Glutamatergic neuron (in vitro differentiated cells): ENCODE measurements around the gene SLC26A6. TPM values are rescaled to one million over a fixed set of nuclear protein-coding genes. Genes with fewer than 3 reads are reported as not detected.

Source experiments
- DNase-seq: peaks from one replicate; pipeline ENCODE4 v3.0.0; 2022
- H3K27ac Mint-ChIP-seq: one replicate; pipeline ENCODE4 v1.8.0; 2020; ENCODE audit warnings: mild to moderate bottlenecking, mixed read lengths, inconsistent platforms; ENCODE audit not compliant: unreplicated experiment
- H3K27me3 Mint-ChIP-seq: one replicate; pipeline ENCODE4 v1.8.0; 2020; ENCODE audit warnings: mild to moderate bottlenecking, moderate library complexity, mixed read lengths, inconsistent platforms; ENCODE audit not compliant: unreplicated experiment
- H3K36me3 Mint-ChIP-seq: one replicate; pipeline ENCODE4 v1.8.0; 2020; ENCODE audit warnings: mild to moderate bottlenecking, mixed read lengths, inconsistent platforms; ENCODE audit not compliant: unreplicated experiment
- H3K4me1 Mint-ChIP-seq: one replicate; pipeline ENCODE4 v1.8.0; 2020; ENCODE audit warnings: mild to moderate bottlenecking, low read depth, mixed read lengths, inconsistent platforms; ENCODE audit not compliant: unreplicated experiment
- H3K4me3 Mint-ChIP-seq: one replicate; pipeline ENCODE4 v1.8.0; 2020; ENCODE audit warnings: mild to moderate bottlenecking, mixed read lengths, inconsistent platforms; ENCODE audit not compliant: unreplicated experiment
- H3K9me3 Mint-ChIP-seq: one replicate; pipeline ENCODE4 v1.8.0; 2020; ENCODE audit warnings: mild to moderate bottlenecking, moderate library complexity, mixed read lengths, inconsistent platforms; ENCODE audit not compliant: unreplicated experiment
- total RNA-seq: library from RNA; stranded (reverse); fragmentation: NEBNext Ultra II Directional; extraction: Animal tissue kit (Norgen Biotek cat#: 25700); gene quantifications from one replicate; pipeline ENCODE4 v1.2.1, GENCODE V29; 2021; ENCODE audit not compliant: unreplicated experiment
- TF ChIP-seq, protein P1 (sequence below): fragments of 200-600 bp; sonication (generic); IDR thresholded peaks from one replicate; pipeline ENCODE4 v1.5.0; 2021; ENCODE audit not compliant: partially characterized antibody, unreplicated experiment

Gene SLC26A6
- total RNA-seq, 1 donor from 2014 or later: 26.0 TPM

DNA sequence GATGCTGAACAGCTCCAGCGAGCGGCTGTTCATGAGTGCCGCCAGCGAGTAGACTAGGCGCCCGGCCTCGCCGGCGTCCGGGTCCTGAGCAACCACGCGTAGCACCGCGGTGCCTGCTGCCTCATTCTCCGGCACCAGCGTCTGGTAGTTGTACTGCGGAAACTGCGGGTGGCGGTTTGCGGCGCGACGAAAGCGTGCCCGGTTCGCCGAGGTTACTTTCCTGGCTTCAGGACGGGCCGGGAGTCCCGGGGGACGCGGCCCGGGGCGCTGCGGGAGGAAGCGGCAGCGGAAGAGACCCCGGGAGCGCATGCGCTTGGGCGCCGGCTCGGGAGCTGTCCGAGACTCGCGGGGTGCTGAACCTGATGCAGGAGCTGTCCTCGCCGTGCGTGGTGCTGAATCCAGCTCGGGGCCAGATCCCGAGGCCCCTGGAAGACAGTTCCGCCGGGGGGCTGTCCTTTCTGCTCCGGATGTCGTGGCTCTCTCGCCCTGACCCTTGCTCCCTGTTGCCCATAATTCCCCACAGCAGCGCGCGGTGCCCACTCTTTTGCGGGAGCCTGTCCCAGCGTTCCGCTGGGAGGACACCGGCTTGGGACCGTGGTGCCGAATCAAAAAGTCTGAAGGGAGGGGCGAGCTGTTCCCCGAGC lies 26.4 kb upstream of the SLC26A6 start:
- peak overlapping the region; percentile 89 for H3K4me3 Mint-ChIP-seq
- peaks cover 14% of the 10 kb centered on the region for H3K4me1 Mint-ChIP-seq
- DNase-seq: peak; percentile 67
- H3K27ac Mint-ChIP-seq: peak overlapping the region; percentile 93
- H3K36me3 Mint-ChIP-seq: peaks cover 19% of the 10 kb centered on the region
- peaks cover 20% of the 10 kb centered on the region for H3K27me3 Mint-ChIP-seq
- H3K9me3 Mint-ChIP-seq: peaks cover 25% of the 10 kb centered on the region
- TF ChIP-seq, protein P1, sequence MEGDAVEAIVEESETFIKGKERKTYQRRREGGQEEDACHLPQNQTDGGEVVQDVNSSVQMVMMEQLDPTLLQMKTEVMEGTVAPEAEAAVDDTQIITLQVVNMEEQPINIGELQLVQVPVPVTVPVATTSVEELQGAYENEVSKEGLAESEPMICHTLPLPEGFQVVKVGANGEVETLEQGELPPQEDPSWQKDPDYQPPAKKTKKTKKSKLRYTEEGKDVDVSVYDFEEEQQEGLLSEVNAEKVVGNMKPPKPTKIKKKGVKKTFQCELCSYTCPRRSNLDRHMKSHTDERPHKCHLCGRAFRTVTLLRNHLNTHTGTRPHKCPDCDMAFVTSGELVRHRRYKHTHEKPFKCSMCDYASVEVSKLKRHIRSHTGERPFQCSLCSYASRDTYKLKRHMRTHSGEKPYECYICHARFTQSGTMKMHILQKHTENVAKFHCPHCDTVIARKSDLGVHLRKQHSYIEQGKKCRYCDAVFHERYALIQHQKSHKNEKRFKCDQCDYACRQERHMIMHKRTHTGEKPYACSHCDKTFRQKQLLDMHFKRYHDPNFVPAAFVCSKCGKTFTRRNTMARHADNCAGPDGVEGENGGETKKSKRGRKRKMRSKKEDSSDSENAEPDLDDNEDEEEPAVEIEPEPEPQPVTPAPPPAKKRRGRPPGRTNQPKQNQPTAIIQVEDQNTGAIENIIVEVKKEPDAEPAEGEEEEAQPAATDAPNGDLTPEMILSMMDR: no peak

DNA sequence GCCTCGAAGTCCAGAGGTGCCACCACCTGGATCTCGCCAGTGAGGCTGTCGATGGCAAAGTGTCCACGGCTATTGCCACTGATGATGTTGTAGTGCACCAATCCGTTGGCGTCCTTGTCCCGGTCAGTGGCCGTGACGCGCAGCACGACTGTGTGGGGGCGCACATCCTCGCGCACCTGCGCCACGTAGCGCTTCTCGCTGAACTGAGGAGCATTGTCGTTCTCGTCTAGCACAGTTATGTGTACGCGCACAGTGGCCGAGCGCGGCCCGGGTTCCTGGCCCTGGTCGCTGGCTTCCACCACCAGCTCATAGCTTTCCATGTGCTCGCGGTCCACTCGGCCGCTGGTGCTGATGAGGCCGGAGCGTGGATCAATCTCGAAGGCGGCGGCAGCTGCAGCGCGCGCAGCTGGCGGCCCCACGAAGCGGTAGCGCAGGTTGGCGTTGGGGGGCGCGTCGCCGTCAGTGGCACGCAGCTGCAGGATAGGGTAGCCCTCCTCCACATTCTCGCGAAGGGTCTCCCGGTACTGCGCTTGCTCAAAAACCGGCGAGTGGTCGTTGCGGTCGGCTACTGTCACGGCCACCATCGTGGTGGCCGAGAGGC lies 25.6 kb upstream of the SLC26A6 start:
- TF ChIP-seq, protein P1: no peak
- Mint-ChIP-seq H3K4me3 (peak overlapping the region; percentile 46), H3K4me1 (peaks cover 14% of the 10 kb centered on the region), H3K36me3 (peaks cover 19% of the 10 kb centered on the region), H3K27me3 (peaks cover 21% of the 10 kb centered on the region), H3K9me3 (peaks cover 25% of the 10 kb centered on the region), H3K27ac (no peak overlapping the region)
- DNase-seq: no peak

DNA sequence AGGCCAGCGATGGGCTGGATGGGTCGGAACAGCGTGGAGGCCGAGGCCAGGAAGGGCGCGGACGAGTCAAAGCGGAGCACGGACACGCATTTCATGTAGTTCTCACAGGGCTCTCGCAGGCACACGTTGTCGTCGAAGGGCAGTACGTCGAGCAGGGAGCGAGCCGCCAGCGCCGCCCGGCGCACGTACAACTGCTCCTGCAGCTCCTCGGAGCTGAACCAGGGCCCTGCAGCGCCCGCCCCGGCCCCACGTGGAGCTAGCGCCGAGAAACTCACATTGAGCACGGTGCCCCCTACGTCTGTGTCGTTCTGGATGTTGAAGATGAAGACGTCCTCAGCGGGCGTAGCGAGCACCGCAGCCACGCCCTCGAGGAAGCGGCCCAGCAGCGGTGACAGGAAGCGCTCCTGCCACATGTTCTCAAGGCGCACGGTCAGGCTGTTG lies 21.6 kb upstream of the SLC26A6 start:
- H3K9me3 Mint-ChIP-seq: peaks cover 30% of the 10 kb centered on the region
- peak overlapping the region; percentile 38 for H3K4me3 Mint-ChIP-seq
- H3K36me3 Mint-ChIP-seq: peaks cover 23% of the 10 kb centered on the region
- H3K4me1 Mint-ChIP-seq: peaks cover 7% of the 10 kb centered on the region
- DNase-seq: no peak
- H3K27me3 Mint-ChIP-seq: peaks cover 10% of the 10 kb centered on the region
- no peak overlapping the region for H3K27ac Mint-ChIP-seq
- TF ChIP-seq, protein P1: no peak

DNA sequence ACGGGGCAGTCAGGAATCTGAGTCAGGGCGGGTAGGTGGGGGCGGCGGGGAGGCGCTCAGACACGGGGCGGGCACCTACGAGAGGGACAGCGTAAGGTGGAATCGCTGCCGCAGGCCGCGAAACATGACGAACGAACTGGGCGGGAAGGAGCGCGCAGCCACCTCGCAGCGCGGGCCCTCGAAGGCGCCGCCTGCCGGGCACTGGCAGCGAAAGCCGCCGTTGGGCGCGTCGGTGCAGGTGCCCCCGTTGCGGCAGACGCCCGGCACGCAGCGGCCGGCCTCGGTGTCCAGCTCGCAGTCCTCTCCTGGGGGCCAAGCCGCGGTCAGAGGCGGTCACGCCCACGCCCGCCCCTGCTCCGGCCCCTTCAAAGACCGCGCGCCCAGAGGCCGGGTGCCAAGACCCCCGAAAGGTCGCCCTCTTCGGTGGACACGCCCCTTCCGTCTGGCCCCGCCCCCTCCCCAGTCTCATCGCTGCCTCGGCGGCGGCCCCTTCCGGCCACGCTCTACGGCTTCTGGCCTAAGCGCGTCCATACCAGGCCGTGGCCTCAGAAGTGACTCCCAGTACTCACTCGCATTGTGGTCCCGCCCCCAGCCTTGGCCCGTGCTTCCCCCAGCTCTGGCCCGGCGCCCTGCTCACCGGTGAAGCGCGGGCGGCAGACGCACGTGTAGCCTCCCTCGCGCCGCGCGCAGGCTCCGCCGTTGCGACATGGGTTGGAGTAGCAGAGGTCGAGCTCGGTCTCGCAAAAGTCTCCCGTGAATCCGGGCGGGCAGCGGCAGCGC lies 21.0 kb upstream of the SLC26A6 start:
- Mint-ChIP-seq H3K36me3 (peaks cover 23% of the 10 kb centered on the region), H3K9me3 (peaks cover 30% of the 10 kb centered on the region), H3K4me3 (no peak overlapping the region), H3K27me3 (peaks cover 10% of the 10 kb centered on the region), H3K27ac (no peak overlapping the region), H3K4me1 (peaks cover 6% of the 10 kb centered on the region)
- TF ChIP-seq, protein P1: peak; percentile 77
- DNase-seq: peak; percentile 88
